Measurements from ENCODE around the gene PTBP3. TPM values are rescaled to one million over a fixed set of nuclear protein-coding genes. Genes with fewer than 3 reads are reported as not detected.

PTBP3 gene
- total and polyA plus RNA-seq, 2 of the 13 experiments (the other 11 are each of a cell fraction or from before 2014, with no cell fraction given): 52.8 to 61.1 TPM

Small RNAs within 50 kb of the gene (small RNA-seq; reads per million reads assigned to genes)
- 0 reads per million in 3 experiments for gene RF00019 (ENCODE audit: insufficient read depth in 2 of 3, insufficient read length in 3 of 3, low read depth in 2 of 3, low replicate concordance in 1 of 3)
- 0 reads per million in 3 experiments for gene RN7SL430P (ENCODE audit: insufficient read depth in 2 of 3, insufficient read length in 3 of 3, low read depth in 2 of 3, low replicate concordance in 1 of 3)
- gene RN7SL57P (ENCODE audit: insufficient read depth in 2 of 3, insufficient read length in 3 of 3, low read depth in 2 of 3, low replicate concordance in 1 of 3): 0 reads per million in 3 experiments
- 0 reads per million in 3 experiments for gene RNA5SP295 (ENCODE audit: insufficient read depth in 2 of 3, insufficient read length in 3 of 3, low read depth in 2 of 3, low replicate concordance in 1 of 3)

Other genes with a start within 250 kb of the PTBP3 start
- gene SUSD1, start 158.3 kb downstream of the PTBP3 start, total RNA-seq (2016; rRNA removed; fragmentation: Illumina TruSeq; extraction: Trizol): 16.0 and 25.9 TPM in 2 replicates
- gene SUSD1, start 158.3 kb downstream of the PTBP3 start, polyA plus RNA-seq (2011; rRNA removed): 26.9 and 32.3 TPM in 2 replicates
- 55.3 and 76.3 TPM in 2 replicates for gene HSDL2, start 46.5 kb upstream of the PTBP3 start, total RNA-seq (2016; rRNA removed; fragmentation: Illumina TruSeq; extraction: Trizol)
- 57.7 and 80.2 TPM in 2 replicates for gene HSDL2, start 46.5 kb upstream of the PTBP3 start, polyA plus RNA-seq (2011; rRNA removed)
- gene KIAA1958, start 153.2 kb upstream of the PTBP3 start, total RNA-seq (2016; rRNA removed; fragmentation: Illumina TruSeq; extraction: Trizol): 8.5 and 11.4 TPM in 2 replicates
- 8.5 and 10.3 TPM in 2 replicates for gene KIAA1958, start 153.2 kb upstream of the PTBP3 start, polyA plus RNA-seq (2011; rRNA removed)